HG03342 (cell line): ENCODE data around the gene BPIFB3.

Experiments used
- ATAC-seq: cut with Tn5 transposase; IDR thresholded peaks from one replicate; pipeline ENCODE4 v1.9.1; 2021; ENCODE audit warnings: mild to moderate bottlenecking, moderate library complexity; ENCODE audit not compliant: unreplicated experiment

Gene BPIFB3

GRCh38 chr20:33015700-33016580 lies 37.8 kb upstream of the BPIFB3 start:
- ATAC-seq = no peak

- no peak for ATAC-seq
Observed at GRCh38 chr20:33016581-33017109, 37.1 kb upstream of the BPIFB3 start.

GRCh38 chr20:33017542-33017941 lies 36.2 kb upstream of the BPIFB3 start:
- ATAC-seq = no peak

- ATAC-seq = no peak
Observed at GRCh38 chr20:33018169-33018931, 35.4 kb upstream of the BPIFB3 start.

- no peak for ATAC-seq
Observed at GRCh38 chr20:33019465-33020277, 34.0 kb upstream of the BPIFB3 start.

- no peak for ATAC-seq
Observed at GRCh38 chr20:33020278-33021161, 33.2 kb upstream of the BPIFB3 start.

- ATAC-seq = no peak
Observed at GRCh38 chr20:33021879-33022278, 31.8 kb upstream of the BPIFB3 start.

- no peak for ATAC-seq
Observed at GRCh38 chr20:33022289-33022688, 31.4 kb upstream of the BPIFB3 start.

- no peak for ATAC-seq
Observed at GRCh38 chr20:33022694-33023438, 30.8 kb upstream of the BPIFB3 start.

- ATAC-seq = no peak
Observed at GRCh38 chr20:33023439-33024242, 30.1 kb upstream of the BPIFB3 start.

GRCh38 chr20:33024243-33024560 lies 29.5 kb upstream of the BPIFB3 start:
- ATAC-seq = no peak

- no peak for ATAC-seq
Observed at GRCh38 chr20:33024609-33025317, 28.9 kb upstream of the BPIFB3 start.

- no peak for ATAC-seq
Observed at GRCh38 chr20:33025318-33025876, 28.3 kb upstream of the BPIFB3 start.

GRCh38 chr20:33026072-33026778 lies 27.5 kb upstream of the BPIFB3 start:
- ATAC-seq = no peak

GRCh38 chr20:33026779-33027759 lies 26.6 kb upstream of the BPIFB3 start:
- ATAC-seq = no peak
